H1 (cell line): ENCODE data around the gene HS3ST1. TPM values are rescaled to one million over a fixed set of nuclear protein-coding genes. Genes with fewer than 3 reads are reported as not detected.

ENCODE experiments used
- CTCF ChIA-PET: fragments of 300-600 bp; sonication (Branson Sonifier 250); formaldehyde crosslinking; loops from one replicate; lab custom pipeline; 2021; ENCODE audit not compliant: partially characterized antibody; lab: Charles Lee
- POLR2A ChIA-PET: fragments of 300-600 bp; sonication (Branson Sonifier 250); formaldehyde crosslinking; loops from one replicate; lab custom pipeline; 2021; ENCODE audit warnings: inconsistent platforms; ENCODE audit not compliant: partially characterized antibody; lab: Charles Lee
- DNase-seq, 2 experiments: peaks; one replicate each; pipeline versions ENCODE4 v3.0.0 to v3.0.0-alpha.2; 2010 to 2022; ENCODE audit warnings: low spot score in 2 of 2, low read depth in 1 of 2, mixed read lengths in 1 of 2
- FAIRE-seq: peaks from 2 replicates; lab custom pipeline; 2011; peaks lifted over from hg19 to GRCh38; lab: Jason Lieb, UNC
- H2AFZ ChIP-seq: 2 replicates; pipeline ENCODE4 v1.8.1; 2012; ENCODE audit warnings: low read length, inconsistent platforms
- H2AK5ac ChIP-seq: 2 replicates; pipeline ENCODE4 v1.6.1; 2013; ENCODE audit warnings: low read depth, low read length
- H2BK120ac ChIP-seq: replicated peaks from 2 replicates; pipeline ENCODE3; 2013; ENCODE audit warnings: low read depth, low read length, inconsistent platforms
- H2BK12ac ChIP-seq: 2 replicates; pipeline ENCODE4 v1.6.1; 2013; ENCODE audit warnings: low read depth, low read length
- H2BK15ac ChIP-seq: 2 replicates; pipeline ENCODE4 v1.6.1; 2013; ENCODE audit warnings: low read length
- H2BK20ac ChIP-seq: 2 replicates; pipeline ENCODE4 v1.6.1; 2013; ENCODE audit warnings: low read length
- H2BK5ac ChIP-seq: 2 replicates; pipeline ENCODE4 v1.6.1; 2013; ENCODE audit warnings: low read depth, low read length
- H3K14ac ChIP-seq: 2 replicates; pipeline ENCODE4 v1.6.1; 2013; ENCODE audit warnings: inconsistent platforms; ENCODE audit not compliant: insufficient read length
- H3K18ac ChIP-seq: 2 replicates; pipeline ENCODE4 v1.6.1; 2013; ENCODE audit warnings: low read length; ENCODE audit errors: extremely low read depth
- H3K23ac ChIP-seq: 2 replicates; pipeline ENCODE4 v1.6.1; 2013; ENCODE audit warnings: inconsistent platforms; ENCODE audit not compliant: insufficient read length
- H3K23me2 ChIP-seq: 2 replicates; pipeline ENCODE4 v1.6.1; 2013; ENCODE audit warnings: low read depth, low read length
- H3K27ac ChIP-seq: 2 replicates; pipeline ENCODE4 v1.6.1; 2011; ENCODE audit warnings: low read depth, low read length, inconsistent platforms
- H3K27me3 ChIP-seq, 4 experiments: replicated peaks in 1 of 4; 1 replicate in 1 of 4; 2 replicates in 3 of 4; pipeline versions ENCODE4 v1.6.1 to v1.8.1; 2011 to 2013; ENCODE audit warnings: low read length in 3 of 4, mild to moderate bottlenecking in 3 of 4, inconsistent platforms in 2 of 4, mixed read lengths in 2 of 4, moderate library complexity in 1 of 4; ENCODE audit not compliant: control insufficient read depth in 3 of 4, insufficient read depth in 3 of 4; ENCODE audit errors: extremely low read depth in 1 of 4
- H3K36me3 ChIP-seq, 4 experiments: 2 replicates each; pipeline versions ENCODE4 v1.6.1 to v1.8.1; 2011 to 2013; ENCODE audit warnings: mild to moderate bottlenecking in 4 of 4, low read length in 3 of 4, moderate library complexity in 2 of 4, control low read depth in 1 of 4, inconsistent platforms in 1 of 4; ENCODE audit not compliant: insufficient read depth in 4 of 4, control insufficient read depth in 2 of 4
- H3K4ac ChIP-seq: replicated peaks from 2 replicates; pipeline ENCODE3; 2013; ENCODE audit warnings: low read length, low read depth, mixed read lengths, inconsistent platforms; ENCODE audit not compliant: insufficient read length
- H3K4me1 ChIP-seq, 4 experiments: replicated peaks in 1 of 4; 1 replicate in 1 of 4; 2 replicates in 3 of 4; pipeline versions ENCODE4 v1.6.1 to v1.8.1; 2011 to 2013; ENCODE audit warnings: low read length in 3 of 4, inconsistent platforms in 2 of 4, mixed read lengths in 1 of 4; ENCODE audit not compliant: insufficient read depth in 4 of 4, control insufficient read depth in 3 of 4
- H3K4me2 ChIP-seq, 2 experiments: 2 replicates each; pipeline versions ENCODE4 v1.6.1 to v1.8.1; 2011 to 2013; ENCODE audit warnings: low read depth in 2 of 2, low read length in 2 of 2, control low read depth in 1 of 2, inconsistent platforms in 1 of 2, mild to moderate bottlenecking in 1 of 2; ENCODE audit not compliant: insufficient read depth in 1 of 2
- H3K4me3 ChIP-seq, 4 experiments: fragments of 200-600, 300-600 bp in 1 of 4; sonication (generic), shearing (Covaris generic), sonication (Bioruptor Twin) in 1 of 4; 2 replicates each; pipeline versions ENCODE4 v1.5.1 to v1.8.1; 2011 to 2016; ENCODE audit warnings: low read length in 4 of 4, low read depth in 3 of 4, control low read depth in 2 of 4, inconsistent platforms in 2 of 4, mild to moderate bottlenecking in 2 of 4, mixed read lengths in 1 of 4, moderate library complexity in 1 of 4; ENCODE audit not compliant: insufficient read depth in 2 of 4; ENCODE audit errors: extremely low read depth in 1 of 4
- H3K56ac ChIP-seq: replicated peaks from 2 replicates; pipeline ENCODE3; 2013; ENCODE audit warnings: low read depth, mild to moderate bottlenecking, mixed read lengths, low read length, inconsistent platforms; ENCODE audit not compliant: insufficient read length
- H3K79me1 ChIP-seq: 2 replicates; pipeline ENCODE4 v1.6.1; 2013; ENCODE audit warnings: low read depth, low read length, control low read depth
- H3K79me2 ChIP-seq, 2 experiments: 2 replicates each; pipeline versions ENCODE4 v1.6.1 to v1.8.1; 2012 to 2013; ENCODE audit warnings: low read length in 2 of 2, mild to moderate bottlenecking in 2 of 2, inconsistent platforms in 1 of 2; ENCODE audit not compliant: insufficient read depth in 2 of 2, control insufficient read depth in 1 of 2
- H3K9ac ChIP-seq, 4 experiments: replicated peaks in 1 of 4; 1 replicate in 1 of 4; 2 replicates in 3 of 4; pipeline versions ENCODE4 v1.6.1 to v1.8.1; 2011 to 2013; ENCODE audit warnings: low read depth in 3 of 4, low read length in 3 of 4, control low read depth in 2 of 4, mild to moderate bottlenecking in 2 of 4, moderate library complexity in 2 of 4, inconsistent platforms in 1 of 4; ENCODE audit errors: extremely low read depth in 1 of 4
- H3K9me3 ChIP-seq, 2 experiments: 2 replicates each; pipeline versions ENCODE4 v1.6.1 to v1.8.1; 2012 to 2013; ENCODE audit warnings: mild to moderate bottlenecking in 2 of 2, moderate library complexity in 2 of 2, control low read depth in 1 of 2, inconsistent platforms in 1 of 2, low read depth in 1 of 2, low read length in 1 of 2, mixed read lengths in 1 of 2; ENCODE audit not compliant: insufficient read depth in 2 of 2
- H4K20me1 ChIP-seq, 2 experiments: replicated peaks in 1 of 2; 2 replicates each; pipeline versions ENCODE3 to v1.8.1; 2011 to 2013; ENCODE audit warnings: inconsistent platforms in 2 of 2, low read length in 2 of 2, mild to moderate bottlenecking in 1 of 2; ENCODE audit not compliant: insufficient read depth in 2 of 2, control insufficient read depth in 1 of 2
- H4K5ac ChIP-seq: 2 replicates; pipeline ENCODE4 v1.6.1; 2013; ENCODE audit warnings: low read length, low read depth, mixed read lengths, inconsistent platforms; ENCODE audit not compliant: insufficient read length
- H4K8ac ChIP-seq: 2 replicates; pipeline ENCODE4 v1.8.0; 2013; ENCODE audit warnings: mild to moderate bottlenecking, moderate library complexity, low read length, inconsistent platforms; ENCODE audit not compliant: insufficient read depth; ENCODE audit errors: extremely low read depth
- H4K91ac ChIP-seq: replicated peaks from 2 replicates; pipeline ENCODE3; 2013; ENCODE audit warnings: low read length, mixed read lengths, inconsistent platforms; ENCODE audit not compliant: insufficient read length
- CBX5 ChIP-seq: fragments of 300-800, 300-1000 bp; sonication (generic); IDR thresholded peaks from 2 replicates; pipeline ENCODE4 v1.7.1; 2016; ENCODE audit warnings: antibody characterized with exemption, low read length, low read depth
- E2F6 ChIP-seq: IDR thresholded peaks from 2 replicates; pipeline ENCODE4 v1.6.1; 2012; ENCODE audit warnings: inconsistent platforms
- HDAC2 ChIP-seq, 2 experiments: fragments of 300-600 bp in 1 of 2; sonication (generic) in 1 of 2; IDR thresholded peaks; 2 replicates each; pipeline ENCODE4 v1.6.1; 2011 to 2012; ENCODE audit warnings: low read depth in 2 of 2, low read length in 2 of 2, mild to moderate bottlenecking in 2 of 2, moderate library complexity in 2 of 2, borderline replicate concordance in 1 of 2, inconsistent platforms in 1 of 2
- SUZ12 ChIP-seq: fragments of 200-600 bp; sonication (generic); IDR thresholded peaks from 2 replicates; pipeline ENCODE4 v1.6.1; 2012; ENCODE audit warnings: mild to moderate bottlenecking, inconsistent platforms, low read length, moderate library complexity, mixed read lengths
- WGBS, 2 experiments: shearing (Covaris generic) in 1 of 2; methylation state at CpG; one replicate each; pipeline versions ENCODE4 v1.1.6 to v1.1.7; 2013 to 2015; ENCODE audit warnings: low lambda C conversion rate in 2 of 2, mixed read lengths in 2 of 2, inconsistent platforms in 1 of 2, low coverage in 1 of 2, missing lambda C conversion rate in 1 of 2; ENCODE audit not compliant: insufficient replicate concordance in 2 of 2, insufficient coverage in 1 of 2, insufficient read length in 1 of 2; ENCODE audit errors: extremely low coverage in 1 of 2, missing lambda C conversion rate in 1 of 2; 5-methylcytosine and 5-hydroxymethylcytosine counted together
- polyA plus RNA-seq, 7 experiments: library from polyadenylated mRNA; depleted of rRNA in 3 of 7; stranded (reverse) in 5 of 7; unstranded in 2 of 7; fragments of >200 nt in 5 of 7; fragments of 200-250 nt in 2 of 7; gene quantifications; 1 replicate in 5 of 7; 2 replicates in 1 of 7; 4 replicates in 1 of 7; pipeline versions ENCODE4 v1.2.1 to v1.2.3, GENCODE V29; 2011 to 2013; ENCODE audit warnings: missing spikeins in 2 of 7, mixed read lengths in 2 of 7
- total RNA-seq: library from RNA; stranded (reverse); fragmentation: NEBNext Ultra II Directional; extraction: Animal tissue kit (Norgen Biotek cat#: 25700); gene quantifications from 2 replicates; pipeline ENCODE4 v1.2.1, GENCODE V29; 2021

Gene HS3ST1
- total and polyA plus RNA-seq, 2 of the 8 experiments (the other 6 are each of a cell fraction or from before 2014, with no cell fraction given) = 0.50 to 1.5 TPM

GRCh38 chr4:11368701-11369115 lies 60.0 kb downstream of the HS3ST1 start:
- POLR2A ChIA-PET = no interaction called here
- Histone ChIP-seq H3K4me2 (no peak overlapping the region), H2BK5ac (no peak overlapping the region), H3K27ac (no peak overlapping the region), H2BK20ac (no peak overlapping the region), H3K23me2 (no peaks in the 10 kb centered on the region), H3K14ac (no peak overlapping the region), H4K5ac (no peak overlapping the region), H3K18ac (no peak overlapping the region), H3K4ac (no peak overlapping the region), H3K9me3 (no peaks in the 10 kb centered on the region), H4K20me1 (no peaks in the 10 kb centered on the region), H3K23ac (no peak overlapping the region), H2AFZ (no peak overlapping the region), H4K8ac (no peak overlapping the region), H2BK12ac (no peak overlapping the region), H3K9ac (no peak overlapping the region), H3K79me2 (no peaks in the 10 kb centered on the region), H3K56ac (no peak overlapping the region), H3K27me3 (no peaks in the 10 kb centered on the region), H2BK15ac (no peak overlapping the region), H3K4me1 (no peaks in the 10 kb centered on the region), H3K4me3 (no peak overlapping the region), H2AK5ac (no peak overlapping the region), H3K79me1 (no peaks in the 10 kb centered on the region), H2BK120ac (no peak overlapping the region), H3K36me3 (no peaks in the 10 kb centered on the region), H4K91ac (no peak overlapping the region)
- FAIRE-seq (no peak), DNase-seq (no peak)
- TF ChIP-seq CBX5 (no peak), HDAC2 (IDR thresholded peaks at IDR 0.05; ENCODE audit: borderline replicate concordance in 1 of 2, low read depth in 2 of 2, low read length in 2 of 2) (no peak), SUZ12 (no peak), E2F6 (no peak)
- CTCF ChIA-PET = no interaction called here
- WGBS, 2 experiments = 100% methylated on average over 5 of the region's 53 CpGs; no CpG with 5 or more reads in 1 of the 2 experiments
